Astrocyte (in vitro differentiated cells and primary cell): ENCODE measurements around the gene S100A14. TPM values are rescaled to one million over a fixed set of nuclear protein-coding genes. Genes with fewer than 3 reads are reported as not detected.
A peak's percentile ranks its signal among the peaks of the same experiment; 100 is the strongest.

Experiments
- DNase-seq: peaks from one replicate; pipeline ENCODE4 v3.0.0-alpha.2; 2010; ENCODE audit warnings: low read depth
- FAIRE-seq: peaks from 2 replicates; lab custom pipeline; 2011; peaks lifted over from hg19 to GRCh38; lab: Jason Lieb, UNC
- H2AFZ ChIP-seq: 2 replicates; pipeline ENCODE4 v1.6.0; 2012; ENCODE audit warnings: low read depth, low read length, inconsistent platforms
- H3K27ac ChIP-seq: 2 replicates; pipeline ENCODE4 v1.5.1; 2011; ENCODE audit warnings: low read depth, low read length, inconsistent platforms
- H3K27me3 ChIP-seq: 2 replicates; pipeline ENCODE4 v1.6.0; 2011; ENCODE audit warnings: low read length, inconsistent platforms; ENCODE audit not compliant: insufficient read depth
- H3K36me3 ChIP-seq: 2 replicates; pipeline ENCODE4 v1.5.1; 2011; ENCODE audit warnings: low read length, inconsistent platforms; ENCODE audit not compliant: insufficient read depth
- H3K4me1 ChIP-seq: 2 replicates; pipeline ENCODE4 v1.5.1; 2011; ENCODE audit warnings: low read length, inconsistent platforms; ENCODE audit not compliant: insufficient read depth
- H3K4me2 ChIP-seq: 2 replicates; pipeline ENCODE4 v1.6.0; 2012; ENCODE audit warnings: low read length, inconsistent platforms
- H3K4me3 ChIP-seq: 2 replicates; pipeline ENCODE4 v1.5.1; 2011; ENCODE audit warnings: low read depth, mild to moderate bottlenecking, low read length, inconsistent platforms; ENCODE audit not compliant: insufficient read depth
- H3K79me2 ChIP-seq: 2 replicates; pipeline ENCODE4 v1.6.0; 2012; ENCODE audit warnings: mild to moderate bottlenecking, low read length, inconsistent platforms; ENCODE audit not compliant: insufficient read depth
- H3K9ac ChIP-seq: 2 replicates; pipeline ENCODE4 v1.6.0; 2012; ENCODE audit warnings: mild to moderate bottlenecking, low read length, inconsistent platforms
- H3K9me3 ChIP-seq: 2 replicates; pipeline ENCODE4 v1.5.1; 2012; ENCODE audit warnings: low read depth, mild to moderate bottlenecking, low read length, inconsistent platforms; ENCODE audit not compliant: insufficient read depth
- H4K20me1 ChIP-seq: 2 replicates; pipeline ENCODE4 v1.6.0; 2012; ENCODE audit warnings: low read length, inconsistent platforms; ENCODE audit not compliant: insufficient read depth
- H3K27ac Mint-ChIP-seq: one replicate; pipeline ENCODE4 v1.8.0; 2021; ENCODE audit warnings: mild to moderate bottlenecking, mixed read lengths; ENCODE audit not compliant: unreplicated experiment
- H3K27me3 Mint-ChIP-seq: one replicate; pipeline ENCODE4 v1.8.0; 2021; ENCODE audit warnings: low read depth, mixed read lengths; ENCODE audit not compliant: unreplicated experiment
- H3K36me3 Mint-ChIP-seq: one replicate; pipeline ENCODE4 v1.8.0; 2021; ENCODE audit warnings: low read depth, mixed read lengths; ENCODE audit not compliant: unreplicated experiment
- H3K4me1 Mint-ChIP-seq: one replicate; pipeline ENCODE4 v1.8.0; 2021; ENCODE audit warnings: low read depth, mixed read lengths; ENCODE audit not compliant: unreplicated experiment
- H3K4me3 Mint-ChIP-seq: one replicate; pipeline ENCODE4 v1.8.0; 2021; ENCODE audit warnings: mild to moderate bottlenecking, moderate library complexity, mixed read lengths; ENCODE audit not compliant: unreplicated experiment
- H3K9me3 Mint-ChIP-seq: one replicate; pipeline ENCODE4 v1.8.0; 2021; ENCODE audit warnings: mild to moderate bottlenecking, mixed read lengths; ENCODE audit not compliant: unreplicated experiment
- CTCF ChIP-seq: IDR thresholded peaks from 2 replicates; pipeline ENCODE4 v1.5.1; 2011; ENCODE audit warnings: low read depth, mild to moderate bottlenecking, inconsistent platforms, low read length, moderate library complexity; ENCODE audit not compliant: insufficient read depth
- EZH2 ChIP-seq: IDR thresholded peaks from 2 replicates; pipeline ENCODE4 v1.6.1; 2012; ENCODE audit warnings: mild to moderate bottlenecking, low read length, inconsistent platforms; ENCODE audit not compliant: insufficient read depth
- total RNA-seq: library from RNA; stranded (reverse); gene quantifications from 2 replicates; pipeline ENCODE4 v1.2.1, GENCODE V29; 2021

S100A14 gene
- total RNA-seq, 1 donor from 2014 or later = 0.57 TPM

- no peaks in the 10 kb centered on the region for H3K9me3 ChIP-seq
- no peaks in the 10 kb centered on the region for H3K36me3 ChIP-seq
- TF ChIP-seq CTCF (no peak), EZH2 (no peak)
- H3K27ac Mint-ChIP-seq = peak overlapping the region; percentile 30
- H2AFZ ChIP-seq = peak overlapping the region; percentile 42
- FAIRE-seq (no peak), DNase-seq (no peak)
- H4K20me1 ChIP-seq = no peaks in the 10 kb centered on the region
- H3K4me3 Mint-ChIP-seq = no peak overlapping the region
- H3K9ac ChIP-seq = peak overlapping the region; percentile 75
- H3K9me3 Mint-ChIP-seq = peaks cover 2% of the 10 kb centered on the region
- H3K36me3 Mint-ChIP-seq = peaks cover 1% of the 10 kb centered on the region
- peak overlapping the region; percentile 74 for H3K4me2 ChIP-seq
- peaks cover 44% of the 10 kb centered on the region for H3K4me1 ChIP-seq
- H3K27me3 Mint-ChIP-seq = no peaks in the 10 kb centered on the region
- peak overlapping the region; percentile 91 for H3K27ac ChIP-seq
- H3K27me3 ChIP-seq = no peaks in the 10 kb centered on the region
- H3K4me3 ChIP-seq = no peak overlapping the region
- peaks cover 28% of the 10 kb centered on the region for H3K4me1 Mint-ChIP-seq
- H3K79me2 ChIP-seq = no peaks in the 10 kb centered on the region
These were observed 44.4 kb downstream of the S100A14 start for GRCh38 chr1:153571706-153572105.

GRCh38 chr1:153570874-153571273, 45.3 kb downstream of the S100A14 start:
- Histone ChIP-seq H2AFZ (no peak overlapping the region), H3K4me2 (no peak overlapping the region), H3K27ac (no peak overlapping the region), H3K4me1 (peaks cover 52% of the 10 kb centered on the region), H4K20me1 (no peaks in the 10 kb centered on the region), H3K36me3 (no peaks in the 10 kb centered on the region), H3K4me3 (no peak overlapping the region), H3K9me3 (no peaks in the 10 kb centered on the region), H3K9ac (no peak overlapping the region), H3K79me2 (no peaks in the 10 kb centered on the region), H3K27me3 (no peaks in the 10 kb centered on the region)
- H3K4me3 Mint-ChIP-seq = no peak overlapping the region
- peaks cover 34% of the 10 kb centered on the region for H3K4me1 Mint-ChIP-seq
- no peak overlapping the region for H3K27ac Mint-ChIP-seq
- H3K36me3 Mint-ChIP-seq = peaks cover 1% of the 10 kb centered on the region
- DNase-seq (no peak), FAIRE-seq (no peak)
- peaks cover 2% of the 10 kb centered on the region for H3K9me3 Mint-ChIP-seq
- TF ChIP-seq CTCF (no peak), EZH2 (no peak)
- H3K27me3 Mint-ChIP-seq = no peaks in the 10 kb centered on the region

- peaks cover 2% of the 10 kb centered on the region for H3K9me3 Mint-ChIP-seq
- Histone ChIP-seq H3K79me2 (no peaks in the 10 kb centered on the region), H3K27me3 (no peaks in the 10 kb centered on the region), H3K4me3 (no peak overlapping the region), H4K20me1 (no peaks in the 10 kb centered on the region), H3K27ac (no peak overlapping the region), H2AFZ (no peak overlapping the region), H3K4me1 (peaks cover 60% of the 10 kb centered on the region), H3K9me3 (no peaks in the 10 kb centered on the region), H3K36me3 (no peaks in the 10 kb centered on the region), H3K4me2 (no peak overlapping the region), H3K9ac (no peak overlapping the region)
- H3K27ac Mint-ChIP-seq = no peak overlapping the region
- DNase-seq (no peak), FAIRE-seq (no peak)
- TF ChIP-seq CTCF (no peak), EZH2 (no peak)
- no peak overlapping the region for H3K4me3 Mint-ChIP-seq
- H3K27me3 Mint-ChIP-seq = no peaks in the 10 kb centered on the region
- H3K4me1 Mint-ChIP-seq = peaks cover 39% of the 10 kb centered on the region
- H3K36me3 Mint-ChIP-seq = peaks cover 1% of the 10 kb centered on the region
These were observed 46.7 kb downstream of the S100A14 start for GRCh38 chr1:153569465-153569864.
